ENCODE measurements around the gene NANOS3.
"Not testable (repeated sequence)": the region's sequence is repeated elsewhere in the genome, so short reads cannot be mapped to it uniquely, and the experiment has no call there.

The NANOS3 gene

DNA sequence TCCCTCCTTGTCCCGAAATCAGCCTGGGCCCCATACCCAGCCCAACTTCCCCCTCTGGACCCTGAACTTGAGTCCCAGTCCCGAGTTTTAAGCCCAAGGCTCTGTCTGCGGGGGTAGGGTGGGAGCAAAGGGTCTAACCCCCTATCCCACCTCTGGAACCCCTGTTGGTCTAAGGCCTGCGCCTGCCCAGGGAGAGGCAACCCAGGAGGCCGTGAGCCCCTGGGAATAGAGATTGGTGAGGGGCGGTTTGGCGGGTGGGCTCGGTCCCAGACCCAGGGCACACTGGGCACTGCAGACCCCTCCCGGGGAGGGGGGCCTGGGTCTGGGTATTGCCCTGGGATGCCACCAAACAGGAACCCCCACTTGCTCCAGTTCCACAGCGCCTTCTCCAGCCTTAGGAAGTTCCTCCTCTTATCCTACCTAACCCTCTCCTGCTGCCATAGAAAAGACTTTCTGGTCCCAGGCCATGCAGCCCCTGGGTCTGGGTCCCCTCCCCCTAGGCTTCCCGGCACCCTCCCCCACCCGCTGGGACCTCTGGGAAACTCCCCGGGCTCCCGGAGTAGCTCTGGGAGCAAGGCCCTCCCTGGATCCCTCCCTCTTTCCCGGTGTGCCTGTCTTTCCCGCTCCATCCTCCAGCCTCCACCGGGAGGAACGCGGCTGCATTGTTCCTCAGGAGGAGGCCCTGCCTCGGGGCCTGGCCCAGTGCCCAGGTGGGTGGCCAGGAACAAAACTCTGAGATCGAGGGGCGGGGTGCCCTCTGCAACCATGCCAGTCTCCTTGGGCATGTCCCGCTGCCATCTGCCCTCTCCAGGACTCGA lies 33.6 kb upstream of the NANOS3 start:
- DNase-seq (ENCODE audit: low read depth in 3 of 3, low spot score in 1 of 3) = no peak

DNA sequence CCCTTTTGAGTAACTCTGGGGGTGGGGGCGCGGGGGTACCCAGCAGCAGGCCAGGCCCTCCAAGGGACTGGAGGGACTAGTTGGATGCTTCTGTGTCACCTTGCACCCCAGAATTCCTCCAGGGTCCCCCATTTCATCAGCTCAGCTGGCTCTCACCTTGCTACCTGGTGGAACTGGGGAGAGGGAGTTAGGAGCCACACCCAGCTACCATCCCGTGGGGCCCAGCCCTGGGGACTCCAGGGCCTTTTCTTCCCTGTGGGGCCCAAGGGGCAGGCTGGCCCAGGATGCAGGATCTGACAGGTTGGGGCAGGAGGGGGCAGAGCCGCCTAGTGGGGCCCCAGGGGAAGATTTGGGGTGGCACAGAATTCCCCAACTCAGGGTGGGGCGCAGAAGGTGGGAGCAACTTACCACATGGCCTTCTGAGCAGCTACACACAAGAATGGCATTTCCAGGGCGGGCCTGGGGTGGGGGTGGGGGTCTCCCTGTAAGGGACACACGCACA lies 32.8 kb upstream of the NANOS3 start:
- DNase-seq (ENCODE audit: low read depth in 3 of 3, low spot score in 1 of 3) = no peak

DNA sequence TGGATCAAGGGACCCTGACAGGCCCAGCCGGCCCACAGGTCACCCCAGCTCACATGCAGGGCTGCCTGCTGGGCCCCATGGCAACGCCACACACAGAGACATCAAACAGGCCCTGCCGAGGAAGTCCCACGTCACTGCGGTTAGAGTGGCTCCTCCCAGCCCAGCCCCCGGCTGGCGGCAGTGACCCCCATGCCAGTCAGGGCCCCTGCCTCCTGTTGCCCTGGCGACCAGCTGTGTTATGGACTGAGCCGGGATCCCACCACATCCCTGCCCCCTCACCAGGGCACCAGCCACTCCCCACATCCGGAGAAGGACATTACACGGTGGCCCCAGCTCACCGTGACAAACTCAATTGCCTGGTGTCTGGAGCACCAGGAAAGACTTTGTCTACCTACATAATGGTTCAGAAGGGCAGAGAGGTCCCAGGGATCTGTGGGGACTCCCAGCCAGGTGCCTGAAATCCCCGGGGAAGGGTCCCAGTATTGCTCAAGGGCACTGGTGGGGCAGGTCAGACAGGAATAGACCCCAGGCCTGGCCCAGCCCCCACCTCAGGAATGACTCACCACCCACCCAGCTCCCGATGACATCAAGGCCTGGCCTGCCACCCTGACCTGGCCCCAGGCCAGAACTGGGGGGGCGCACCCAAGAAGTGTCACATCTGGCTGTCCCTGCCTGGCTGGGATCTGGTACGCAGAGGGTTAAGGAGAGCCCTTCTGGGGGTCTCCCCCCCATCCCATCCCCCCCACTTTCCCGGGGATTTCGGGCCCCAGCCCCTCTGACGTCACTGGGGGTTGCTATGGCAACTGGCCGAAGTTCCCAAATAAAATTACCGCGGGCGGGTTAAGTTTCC lies 30.2 kb upstream of the NANOS3 start:
- peak; percentile 74 to 91 (median 84) for DNase-seq (ENCODE audit: low read depth in 3 of 3, low spot score in 1 of 3)

DNA sequence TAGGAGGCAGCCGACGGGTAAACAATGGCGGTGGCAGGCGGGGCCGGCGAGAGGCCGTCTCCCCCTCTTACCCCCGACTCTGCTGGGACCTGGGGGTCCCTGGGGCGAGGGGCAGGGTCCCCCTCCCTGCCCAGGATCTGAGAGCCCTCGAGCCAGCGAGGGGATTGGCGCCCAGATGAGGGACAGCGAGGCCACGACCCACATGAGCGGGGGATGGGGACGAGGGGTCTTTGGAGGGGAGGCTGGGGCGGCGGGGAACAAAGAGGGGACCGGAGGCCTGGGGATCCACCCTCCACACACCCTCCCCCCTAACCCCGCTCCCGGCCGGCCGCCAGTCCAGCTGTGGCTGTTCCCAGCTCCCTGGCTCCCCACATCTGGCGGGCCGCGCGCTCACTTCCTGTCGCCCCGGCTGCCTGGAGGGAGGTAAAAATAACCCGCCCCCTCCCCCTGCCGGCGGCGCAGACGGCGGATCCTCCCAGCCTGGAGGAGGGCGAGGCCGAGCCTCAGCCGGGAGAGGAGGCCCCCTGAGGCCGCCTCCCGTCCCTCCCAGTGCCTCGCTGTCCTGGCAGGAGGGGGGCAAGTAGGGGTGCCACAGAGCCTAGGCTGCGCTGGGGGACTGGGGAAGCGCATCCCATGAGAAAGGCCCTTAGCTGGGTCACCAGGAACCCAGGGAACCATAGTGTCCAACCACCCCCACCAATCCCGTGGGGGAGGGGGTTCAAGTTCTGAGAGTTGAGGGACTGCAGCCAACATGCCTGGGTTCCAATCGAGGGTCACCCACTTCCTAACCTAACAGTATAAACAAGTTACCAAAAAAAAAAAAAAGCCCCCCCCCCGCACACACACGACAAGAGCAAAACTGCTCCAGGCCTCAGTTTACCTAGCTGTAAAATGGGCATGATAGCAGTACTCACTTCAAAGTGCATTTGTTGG lies 29.3 kb upstream of the NANOS3 start:
- peak in 2 of 3 donors; percentile 65 to 67 for DNase-seq (ENCODE audit: low read depth in 3 of 3, low spot score in 1 of 3)

DNA sequence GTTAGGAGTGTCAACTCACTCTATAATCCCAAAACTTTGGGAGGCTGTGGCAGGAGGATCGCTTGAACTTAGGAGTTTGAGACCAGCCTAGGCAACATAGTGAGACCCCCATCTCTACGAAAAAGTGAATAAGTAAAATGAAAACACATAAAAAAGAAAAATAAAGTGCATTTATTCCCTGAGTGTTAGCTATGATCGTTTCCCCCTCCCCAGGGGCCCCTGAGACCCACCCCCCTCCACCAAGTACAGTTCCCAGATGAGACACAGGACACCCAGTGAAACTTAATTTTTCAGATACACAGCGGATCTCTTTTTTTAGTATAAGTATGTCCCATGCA lies 28.6 kb upstream of the NANOS3 start:
- DNase-seq (ENCODE audit: low read depth in 3 of 3, low spot score in 1 of 3) = no peak

DNA sequence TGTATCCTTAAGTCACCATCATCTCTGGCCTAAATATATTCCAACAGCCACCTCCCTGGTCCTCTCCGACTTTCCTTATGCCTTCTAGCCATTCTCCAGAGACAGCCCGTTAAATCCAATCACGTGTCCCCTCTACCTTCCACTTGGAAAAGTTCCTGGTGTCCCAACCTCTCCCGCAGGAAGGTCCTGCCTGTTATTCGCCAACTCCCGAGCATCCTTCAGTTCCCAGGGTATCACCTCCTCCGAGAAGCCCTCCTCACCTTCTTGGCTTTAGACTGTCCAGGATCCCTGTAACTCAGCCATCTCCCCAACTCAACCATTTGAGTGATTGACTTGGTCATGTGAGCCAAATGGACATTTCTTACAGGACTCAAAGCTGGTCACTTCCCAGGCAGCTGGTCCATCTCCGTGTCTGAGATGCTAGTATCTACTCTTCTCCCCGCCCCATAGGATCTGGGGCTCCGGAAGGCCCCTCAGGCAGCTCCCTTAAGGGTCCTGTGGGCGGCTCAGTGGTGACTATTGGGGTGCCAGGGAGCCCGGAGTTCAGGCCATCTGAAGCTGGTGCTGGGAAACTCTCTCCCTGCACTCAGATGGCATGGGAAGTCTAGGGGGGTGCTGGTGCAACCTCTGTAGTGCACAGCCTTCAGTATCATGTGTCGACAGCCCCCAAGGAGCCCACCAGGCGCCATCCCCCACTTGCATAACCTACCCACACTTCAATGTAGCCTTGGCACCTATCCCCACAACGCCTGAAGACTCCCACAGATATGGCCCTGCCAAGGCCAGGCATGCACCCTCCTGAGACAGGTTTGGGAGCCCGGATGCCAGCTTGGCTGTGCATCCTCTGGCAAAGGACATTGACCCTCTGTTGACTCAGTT lies 27.9 kb upstream of the NANOS3 start:
- no peak for DNase-seq (ENCODE audit: low read depth in 3 of 3, low spot score in 1 of 3)

DNA sequence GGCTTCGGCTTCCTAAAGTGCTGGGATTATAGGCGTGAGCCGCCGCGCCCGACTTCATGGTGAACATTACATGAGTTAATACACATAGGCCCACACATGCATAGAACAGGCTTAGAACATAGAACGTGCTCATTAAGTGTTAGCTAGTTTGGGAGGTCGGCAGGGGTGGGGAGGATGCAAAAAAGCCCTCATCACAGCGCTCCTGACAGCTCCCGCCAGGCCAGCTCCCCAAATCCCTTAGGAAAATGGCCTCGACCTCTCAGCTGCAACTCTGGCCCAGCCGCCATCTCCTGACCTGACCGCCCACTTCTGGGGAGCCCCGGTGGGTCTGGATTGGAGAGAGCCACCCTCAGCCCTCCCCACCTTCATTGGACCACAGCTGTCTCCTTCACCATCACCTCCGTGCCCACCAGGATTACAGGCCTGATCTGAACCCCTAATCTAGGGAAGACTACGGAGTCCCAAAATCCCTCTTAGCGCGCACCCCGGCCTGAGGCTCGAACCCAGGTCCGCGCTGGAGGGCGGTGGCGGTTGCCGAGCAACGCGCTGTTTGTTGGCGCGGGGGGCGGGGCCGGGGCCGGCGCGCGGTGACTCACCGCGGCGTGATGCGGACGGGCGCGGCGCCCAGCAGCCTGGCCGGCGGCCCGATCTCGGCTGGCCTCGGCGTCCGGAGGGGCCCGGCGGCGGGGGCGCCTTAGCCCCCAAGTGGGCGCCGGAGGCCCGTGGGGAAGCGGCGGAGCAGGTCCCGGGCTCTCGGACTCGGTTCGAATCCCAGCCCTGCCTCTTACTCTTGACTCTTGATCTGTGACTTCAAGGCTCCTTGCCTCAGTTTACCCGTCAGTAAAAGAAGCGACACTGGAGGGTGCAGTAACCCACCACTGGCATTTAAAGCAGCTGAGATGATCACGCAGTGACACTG lies 26.7 kb upstream of the NANOS3 start:
- peak in 1 of 3 donors; percentile 50 for DNase-seq (ENCODE audit: low read depth in 3 of 3, low spot score in 1 of 3)

DNA sequence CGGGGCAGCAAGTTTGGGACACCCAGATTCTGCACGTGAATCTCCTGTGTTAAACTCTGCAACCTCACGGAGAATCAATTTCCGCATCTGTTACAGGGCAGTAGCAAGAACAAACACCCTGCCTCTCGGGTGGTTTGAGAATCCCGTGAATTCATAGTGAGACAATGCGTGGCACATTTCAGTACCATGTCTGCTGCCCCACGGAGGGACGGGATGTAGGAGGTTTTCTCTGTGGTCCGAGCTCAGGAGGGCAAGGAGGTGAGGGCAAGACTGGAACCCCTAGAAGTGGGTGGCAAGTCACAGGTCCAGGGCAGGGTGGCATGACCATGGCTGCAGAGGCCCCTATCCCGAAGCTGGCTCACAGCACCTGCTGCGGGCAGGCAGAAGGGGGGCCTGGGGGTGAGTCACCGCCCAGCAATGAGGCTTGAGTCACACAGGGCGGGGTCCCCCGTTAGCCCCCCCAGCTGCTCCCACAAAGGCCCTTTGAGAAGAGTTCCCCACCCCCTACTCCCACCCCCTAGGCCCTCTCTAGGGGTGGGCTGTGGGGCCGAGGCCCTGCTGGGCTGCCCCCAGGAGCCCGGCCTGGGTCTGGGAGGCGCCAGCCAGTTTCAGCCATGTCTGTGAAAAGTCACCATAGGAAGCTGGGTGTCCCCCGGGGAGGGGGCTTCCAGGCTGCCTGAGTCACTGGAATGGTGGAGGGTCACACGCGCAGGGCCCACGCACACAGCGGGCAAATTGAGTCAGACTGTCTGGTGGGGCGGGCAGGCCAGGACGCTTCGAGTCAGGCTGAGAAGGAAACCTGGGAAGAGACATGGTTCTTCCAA lies 25.8 kb upstream of the NANOS3 start:
- DNase-seq (ENCODE audit: low read depth in 3 of 3, low spot score in 1 of 3) = peak in 1 of 3 donors; percentile 50

DNA sequence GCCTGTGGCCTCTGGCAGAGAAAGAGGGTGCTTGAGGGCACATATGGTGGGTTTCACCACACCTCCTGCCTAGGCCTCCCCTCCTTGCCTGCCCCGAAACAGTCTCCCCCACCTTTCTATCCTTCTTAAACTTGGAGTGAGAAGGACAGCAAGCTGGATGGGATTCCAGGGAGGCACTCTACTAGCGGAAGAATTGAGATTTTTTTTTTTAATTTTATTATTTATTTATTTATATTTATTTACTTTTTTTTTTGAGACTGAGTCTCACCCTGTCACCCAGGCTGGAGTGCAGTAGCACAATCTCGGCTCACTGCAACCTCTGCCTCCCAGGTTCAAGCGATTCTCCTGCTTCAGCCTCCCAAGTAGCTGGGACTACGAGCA lies 25.2 kb upstream of the NANOS3 start:
- not testable (repeated sequence) for DNase-seq (ENCODE audit: low read depth in 3 of 3, low spot score in 1 of 3)

DNA sequence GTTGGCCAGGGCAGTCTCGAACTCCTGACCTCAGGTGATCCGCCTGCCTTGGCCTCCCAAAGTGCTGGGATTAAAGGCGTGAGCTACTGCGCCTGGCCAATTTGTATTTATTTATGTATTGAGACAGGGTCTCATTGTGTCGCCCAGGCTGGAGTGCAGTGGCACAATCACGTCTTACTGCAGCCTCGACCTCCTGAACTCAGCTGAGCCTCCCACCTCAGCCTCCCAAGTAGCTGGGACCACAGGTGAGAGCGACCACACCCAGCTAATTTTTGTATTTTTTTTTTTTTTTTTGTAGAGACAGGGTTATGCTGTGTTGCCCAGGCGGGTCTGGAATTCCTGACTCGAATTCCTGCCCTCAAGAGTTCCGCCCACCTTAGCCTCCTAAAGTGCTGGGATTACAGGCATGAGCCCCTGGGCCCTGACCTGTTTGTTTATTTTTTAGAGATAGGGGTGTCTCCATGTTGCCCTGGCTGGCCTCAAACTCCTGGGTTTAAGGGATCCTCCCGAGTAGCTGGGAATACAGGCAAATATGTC lies 24.7 kb upstream of the NANOS3 start:
- DNase-seq (ENCODE audit: low read depth in 3 of 3, low spot score in 1 of 3) = not testable (repeated sequence)

DNA sequence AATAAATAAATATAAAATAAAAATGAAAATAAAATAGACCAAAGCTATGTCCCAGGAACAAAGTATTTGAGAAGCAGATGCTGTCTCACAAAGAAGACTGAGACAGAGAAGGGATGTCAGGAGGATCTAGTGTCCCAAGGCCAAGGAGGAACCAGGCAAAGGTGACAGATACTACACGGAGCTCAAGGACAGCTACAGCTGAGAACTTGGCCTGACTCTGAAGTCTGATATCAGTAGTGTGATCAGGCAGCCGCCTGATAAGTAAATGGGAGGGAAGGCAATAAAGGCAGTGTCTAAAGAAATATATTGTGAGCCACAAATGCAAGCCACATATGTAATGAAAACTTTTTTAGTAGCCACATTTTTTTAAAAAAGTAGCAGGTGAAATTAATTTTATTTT lies 20.4 kb upstream of the NANOS3 start:
- no peak for DNase-seq (ENCODE audit: low read depth in 3 of 3, low spot score in 1 of 3)

DNA sequence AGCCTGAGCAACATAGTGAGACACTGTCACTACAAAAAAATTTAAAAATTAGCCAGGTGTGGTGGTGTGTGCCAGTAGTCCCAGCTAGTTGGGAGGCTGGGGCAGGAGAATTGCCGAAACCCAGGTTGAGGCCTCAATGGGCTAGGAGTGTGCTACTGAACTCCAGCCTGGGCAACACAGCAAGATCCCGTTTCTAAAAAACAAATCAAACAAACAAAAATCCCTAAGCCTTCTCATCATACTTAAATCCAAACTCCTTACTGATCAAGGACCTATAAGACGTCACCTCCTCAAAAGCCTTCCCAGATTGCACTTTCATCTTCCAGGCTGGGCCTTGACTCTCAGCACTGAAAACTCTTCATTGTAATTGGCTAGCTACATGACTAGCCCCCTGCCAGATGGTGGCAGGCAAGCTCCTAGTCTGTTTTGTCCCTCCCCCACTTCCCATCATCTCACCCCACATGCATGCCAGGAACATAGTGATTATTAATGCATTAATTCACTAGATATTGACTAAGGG lies 17.5 kb upstream of the NANOS3 start:
- DNase-seq (ENCODE audit: low read depth in 3 of 3, low spot score in 1 of 3) = no peak

DNA sequence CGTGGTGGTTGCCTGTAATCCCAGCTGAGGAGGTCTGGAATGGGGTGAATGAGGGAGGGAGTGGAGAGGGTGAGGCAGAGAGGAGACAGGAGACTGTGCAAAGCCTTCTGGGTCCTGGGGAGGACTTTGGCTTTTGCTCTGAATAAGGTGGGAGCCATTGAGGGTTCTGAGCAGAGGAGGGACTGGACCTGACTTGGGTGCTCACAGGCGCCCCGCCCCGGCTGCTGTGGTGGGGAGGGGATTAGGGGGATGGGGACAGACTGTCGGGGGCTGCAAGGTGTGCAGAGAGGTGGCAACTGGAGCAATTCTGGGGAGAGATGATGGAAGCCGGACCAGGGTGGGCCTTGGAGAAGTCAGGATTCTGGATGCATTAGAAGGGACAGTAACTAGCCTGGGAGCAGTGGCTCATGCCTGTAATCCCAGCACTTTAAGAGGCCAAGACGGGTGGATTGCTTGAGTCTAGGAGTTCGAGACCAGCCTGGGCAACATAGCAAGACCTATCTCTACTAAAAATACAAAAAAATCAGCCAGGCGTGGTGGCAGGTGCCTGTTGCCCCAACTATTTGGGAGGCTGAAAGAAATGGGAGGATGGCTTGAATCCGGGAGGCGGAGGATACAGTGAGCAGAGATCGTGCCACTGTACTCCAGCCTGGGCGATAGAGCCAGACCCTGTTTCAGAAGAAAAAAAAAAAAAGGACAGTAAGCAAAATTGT lies 16.1 kb upstream of the NANOS3 start:
- no peak for DNase-seq (ENCODE audit: low read depth in 3 of 3, low spot score in 1 of 3)

DNA sequence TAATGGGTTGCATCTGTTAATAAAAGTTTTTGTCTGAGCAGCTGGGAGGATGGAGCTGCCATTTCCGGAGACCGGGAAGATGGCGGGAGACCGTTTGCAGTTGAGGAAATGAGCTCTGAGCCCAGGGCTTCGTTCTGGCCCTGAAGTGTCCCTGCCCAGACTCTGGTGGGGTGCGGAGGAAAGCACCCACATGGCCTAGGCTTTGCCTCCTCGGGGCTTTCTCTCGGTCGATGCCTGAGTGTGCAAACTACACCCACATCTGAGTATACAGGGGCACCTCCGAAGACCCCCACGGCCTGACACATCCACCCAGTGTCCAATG lies 15.6 kb upstream of the NANOS3 start:
- no peak for DNase-seq (ENCODE audit: low read depth in 3 of 3, low spot score in 1 of 3)

DNA sequence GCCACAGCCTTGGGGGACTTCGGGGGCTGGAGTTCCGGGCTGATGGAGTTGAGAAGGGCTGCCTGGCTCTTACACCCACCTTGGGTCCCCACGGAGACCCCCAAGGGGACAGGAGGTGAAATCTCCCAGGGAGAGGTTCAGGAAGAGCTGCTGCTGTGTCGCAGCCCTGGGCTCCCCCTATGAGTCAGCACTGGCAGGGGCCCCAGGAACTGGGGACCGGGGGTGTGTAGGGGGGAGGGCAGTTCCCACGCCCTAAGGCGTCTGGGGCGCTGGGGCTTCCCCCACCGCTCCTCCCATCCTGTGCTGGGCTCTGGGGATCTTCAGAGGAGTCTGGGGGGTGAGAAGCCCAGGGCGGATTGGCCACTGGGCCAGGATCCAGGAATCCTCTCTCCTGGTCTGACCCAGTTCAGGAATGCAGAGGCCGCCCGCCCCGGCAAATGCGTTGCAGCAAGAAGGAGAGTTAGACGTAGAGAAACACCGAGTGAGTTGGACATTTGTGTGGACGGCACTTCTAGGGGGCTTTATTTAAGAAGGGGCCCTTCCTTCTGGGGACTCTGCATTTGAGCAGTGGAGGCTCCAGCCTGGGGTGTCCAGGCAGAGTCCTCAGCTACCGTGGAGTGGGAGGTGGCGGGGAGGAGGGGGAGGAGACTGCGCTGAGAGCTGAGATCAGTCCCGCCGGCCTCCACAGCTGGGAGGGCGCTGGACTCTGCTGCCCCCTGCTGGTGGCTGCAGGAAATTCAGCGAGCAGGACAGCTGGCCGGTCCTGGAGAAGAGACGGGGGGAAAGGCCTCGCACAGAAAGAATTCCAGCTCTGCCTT lies 15.0 kb upstream of the NANOS3 start:
- DNase-seq (ENCODE audit: low read depth in 3 of 3, low spot score in 1 of 3) = peak; percentile 76 to 85 (median 78)

DNA sequence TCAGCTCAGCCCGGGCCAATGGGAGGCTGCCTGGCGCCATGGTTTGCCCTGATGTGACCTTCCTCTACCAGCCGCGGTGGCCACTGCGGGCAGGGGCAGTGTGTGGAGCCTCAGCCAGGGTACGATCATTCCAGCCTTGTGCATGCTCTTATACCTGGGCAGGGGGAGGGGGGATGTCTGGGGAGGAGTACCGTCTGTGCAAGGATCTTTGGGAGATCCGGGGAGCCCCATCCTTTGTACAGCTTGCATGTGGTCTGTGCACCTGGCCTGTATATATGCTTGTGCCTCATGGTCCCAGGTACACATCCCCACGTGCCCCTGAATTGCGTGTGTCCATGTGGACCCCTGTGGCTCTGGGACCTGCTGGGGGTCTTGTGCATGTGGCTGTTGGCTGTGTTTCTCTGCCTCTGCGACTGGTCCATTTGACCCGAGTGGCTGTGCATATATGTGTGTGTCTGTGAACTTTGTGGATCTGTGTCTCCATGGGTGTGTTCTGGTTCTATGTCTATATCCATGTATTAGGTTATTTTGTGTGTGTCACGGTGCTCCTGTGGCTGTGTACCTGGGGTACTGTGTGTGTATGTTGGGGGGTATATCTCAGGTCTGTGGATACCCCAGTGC lies 12.8 kb upstream of the NANOS3 start:
- DNase-seq (ENCODE audit: low read depth in 3 of 3, low spot score in 1 of 3) = no peak

Measured in stimulated activated CD4-positive, alpha-beta T cell treated with anti-CD3 and anti-CD28 coated beads, TNF-alpha, amount 100 ng/mL, for 1 hour (primary cell).